Suppressor macrophage treated with lipopolysaccharide for 1 hour (primary cell): ENCODE measurements around the gene PCDHGA8.
"Not testable (repeated sequence)": the region's sequence is repeated elsewhere in the genome, so short reads cannot be mapped to it uniquely, and the experiment has no call there.

Experiments used
- DNase-seq, 3 donors: peaks; one replicate each; pipeline ENCODE4 v3.0.0-alpha.2; 2020 to 2022

PCDHGA8 gene

DNA sequence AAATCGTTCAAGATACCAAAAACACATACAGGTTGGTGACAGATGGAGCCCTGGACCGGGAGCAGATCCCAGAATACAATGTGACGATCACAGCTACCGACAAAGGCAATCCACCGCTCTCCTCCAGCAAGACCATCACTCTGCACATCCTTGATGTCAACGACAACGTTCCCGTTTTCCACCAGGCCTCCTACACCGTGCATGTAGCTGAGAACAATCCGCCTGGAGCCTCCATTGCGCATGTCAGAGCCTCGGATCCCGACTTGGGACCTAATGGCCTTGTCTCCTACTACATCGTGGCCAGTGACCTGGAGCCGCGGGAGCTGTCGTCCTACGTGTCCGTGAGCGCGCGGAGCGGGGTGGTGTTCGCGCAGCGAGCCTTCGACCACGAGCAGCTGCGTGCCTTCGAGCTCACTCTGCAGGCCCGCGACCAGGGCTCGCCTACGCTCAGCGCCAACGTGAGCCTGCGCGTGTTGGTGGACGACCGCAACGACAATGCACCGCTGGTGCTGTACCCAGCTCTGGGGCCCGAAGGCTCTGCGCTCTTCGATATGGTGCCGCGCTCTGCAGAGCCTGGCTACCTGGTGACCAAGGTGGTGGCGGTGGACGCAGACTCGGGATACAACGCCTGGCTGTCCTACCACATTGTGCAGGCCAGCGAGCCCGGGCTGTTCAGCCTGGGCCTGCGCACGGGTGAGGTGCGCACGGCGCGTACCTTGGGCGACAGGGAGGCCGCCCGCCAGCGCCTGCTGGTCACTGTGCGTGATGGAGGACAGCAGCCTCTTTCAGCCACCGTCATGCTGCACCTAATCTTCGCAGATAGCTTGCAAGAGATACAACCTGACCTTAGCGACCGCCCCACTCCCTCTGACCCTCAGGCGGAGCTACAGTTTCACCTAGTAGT, 20.6 kb upstream of the PCDHGA8 start:
- no peak for DNase-seq

DNA sequence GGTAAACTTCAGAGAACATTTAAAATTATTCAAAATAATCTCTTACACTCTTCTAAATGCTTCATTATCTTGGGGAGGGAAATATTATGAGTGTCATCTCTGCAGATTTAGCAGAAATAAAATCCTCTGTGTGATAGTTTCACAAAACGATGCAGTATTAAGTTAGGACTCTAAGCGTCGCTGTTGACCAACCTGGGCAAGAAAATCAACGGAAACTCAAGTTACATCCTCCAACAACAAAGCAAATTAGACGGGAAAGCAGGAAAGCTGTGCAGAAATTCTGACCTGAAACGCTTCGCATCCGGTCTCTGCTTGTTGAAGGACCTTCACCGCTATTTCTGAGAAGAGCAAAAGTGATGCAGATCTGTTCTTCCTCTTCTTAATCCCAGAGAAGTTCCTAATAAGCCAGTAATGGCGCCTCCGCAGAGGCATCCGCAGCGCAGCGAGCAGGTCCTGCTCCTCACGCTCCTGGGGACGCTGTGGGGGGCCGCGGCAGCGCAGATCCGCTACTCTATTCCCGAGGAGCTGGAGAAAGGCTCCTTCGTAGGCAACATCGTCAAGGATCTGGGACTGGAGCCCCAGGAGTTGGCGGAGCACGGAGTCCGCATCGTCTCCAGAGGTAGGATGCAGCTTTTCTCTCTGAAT, 18.6 kb upstream of the PCDHGA8 start, which contains the start of gene PCDHGA6:
TSS of gene PCDHGA6 (plus strand) at position 219 of the 645 bp plus-strand sequence. CDS start at position 412, 193 bp downstream.
- DNase-seq = no peak

DNA sequence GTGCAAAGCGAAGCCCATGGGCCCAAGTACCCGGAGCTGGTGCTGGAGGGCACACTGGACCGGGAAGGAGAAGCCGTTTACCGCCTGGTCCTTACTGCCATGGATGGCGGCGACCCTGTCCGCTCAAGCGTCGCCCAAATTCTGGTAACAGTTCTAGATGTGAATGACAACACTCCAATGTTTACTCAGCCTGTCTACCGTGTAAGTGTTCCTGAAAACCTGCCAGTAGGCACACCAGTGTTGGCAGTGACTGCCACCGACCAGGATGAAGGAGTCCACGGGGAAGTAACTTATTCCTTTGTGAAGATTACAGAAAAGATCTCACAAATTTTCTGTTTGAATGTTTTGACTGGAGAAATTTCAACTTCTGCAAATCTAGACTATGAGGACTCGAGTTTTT, 17.8 kb upstream of the PCDHGA8 start:
- DNase-seq = no peak

DNA sequence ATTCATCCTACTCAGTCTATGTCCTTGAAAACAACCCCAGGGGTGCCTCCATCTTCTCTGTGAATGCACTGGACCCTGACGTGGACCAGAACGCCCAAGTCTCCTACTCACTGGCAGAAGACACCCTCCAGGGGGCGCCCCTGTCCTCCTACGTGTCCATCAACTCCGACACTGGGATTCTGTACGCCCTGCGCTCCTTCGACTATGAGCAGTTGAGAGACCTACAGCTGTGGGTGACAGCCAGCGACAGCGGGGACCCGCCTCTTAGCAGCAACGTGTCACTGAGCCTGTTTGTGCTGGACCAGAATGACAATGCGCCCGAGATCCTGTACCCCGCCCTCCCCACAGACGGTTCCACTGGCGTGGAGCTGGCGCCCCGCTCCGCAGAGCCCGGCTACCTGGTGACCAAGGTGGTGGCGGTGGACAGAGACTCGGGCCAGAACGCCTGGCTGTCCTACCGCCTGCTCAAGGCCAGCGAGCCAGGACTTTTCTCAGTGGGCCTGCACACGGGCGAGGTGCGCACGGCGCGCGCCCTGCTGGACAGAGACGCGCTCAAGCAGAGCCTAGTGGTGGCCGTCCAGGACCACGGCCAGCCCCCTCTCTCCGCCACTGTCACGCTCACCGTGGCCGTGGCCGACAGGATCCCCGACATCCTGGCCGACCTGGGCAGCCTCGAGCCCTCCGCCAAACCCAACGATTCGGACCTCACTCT, 16.8 kb upstream of the PCDHGA8 start:
- not testable (repeated sequence) for DNase-seq

DNA sequence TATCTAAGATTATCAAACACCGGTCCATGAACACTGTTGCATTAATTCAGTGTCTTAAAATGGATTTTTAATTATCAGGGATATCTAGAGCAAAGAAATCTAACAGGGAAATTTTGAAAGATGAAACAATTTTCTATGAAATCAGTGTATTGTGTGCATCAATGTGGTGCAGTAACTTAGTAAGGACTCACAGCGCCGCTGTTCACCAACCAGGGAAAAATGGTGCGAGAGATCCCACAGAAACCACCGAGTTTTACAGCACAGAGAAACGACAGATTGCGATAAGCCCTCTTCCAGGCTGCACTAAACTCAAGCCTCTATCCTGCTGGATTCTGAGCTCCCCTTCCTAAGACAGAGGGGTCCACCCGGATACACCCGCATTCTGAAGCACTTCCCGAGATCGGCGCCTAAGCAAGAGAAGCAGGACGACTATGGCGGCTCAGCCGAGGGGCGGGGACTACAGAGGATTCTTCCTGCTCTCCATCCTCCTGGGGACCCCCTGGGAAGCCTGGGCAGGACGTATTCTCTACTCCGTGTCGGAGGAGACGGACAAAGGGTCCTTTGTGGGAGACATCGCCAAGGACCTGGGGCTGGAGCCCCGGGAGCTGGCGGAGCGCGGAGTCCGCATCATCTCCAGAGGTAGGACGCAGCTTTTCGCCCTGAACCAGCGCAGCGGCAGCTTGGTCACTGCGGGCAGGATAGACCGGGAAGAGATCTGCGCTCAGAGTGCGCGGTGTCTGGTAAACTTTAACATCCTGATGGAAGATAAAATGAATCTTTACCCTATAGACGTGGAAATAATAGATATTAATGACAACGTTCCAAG, 9.8 kb upstream of the PCDHGA8 start, which contains the start of gene PCDHGA7:
TSS of gene PCDHGA7 (plus strand) at position 274 of the 826 bp plus-strand sequence. CDS start at position 432, 158 bp downstream.
- DNase-seq = peak in 1 of 3 donors; percentile 7

DNA sequence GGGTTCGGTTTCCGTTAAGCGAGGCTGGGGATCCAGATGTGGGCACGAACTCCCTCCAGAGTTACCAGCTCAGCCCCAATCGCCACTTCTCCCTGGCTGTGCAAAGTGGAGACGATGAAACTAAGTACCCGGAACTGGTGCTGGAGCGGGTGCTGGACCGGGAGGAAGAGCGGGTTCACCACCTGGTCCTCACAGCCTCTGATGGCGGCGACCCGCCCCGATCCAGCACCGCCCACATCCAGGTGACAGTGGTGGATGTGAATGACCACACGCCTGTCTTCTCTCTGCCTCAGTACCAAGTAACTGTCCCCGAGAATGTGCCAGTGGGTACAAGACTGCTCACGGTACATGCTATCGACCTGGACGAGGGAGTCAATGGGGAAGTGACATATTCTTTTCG, 9.1 kb upstream of the PCDHGA8 start:
- no peak for DNase-seq

DNA sequence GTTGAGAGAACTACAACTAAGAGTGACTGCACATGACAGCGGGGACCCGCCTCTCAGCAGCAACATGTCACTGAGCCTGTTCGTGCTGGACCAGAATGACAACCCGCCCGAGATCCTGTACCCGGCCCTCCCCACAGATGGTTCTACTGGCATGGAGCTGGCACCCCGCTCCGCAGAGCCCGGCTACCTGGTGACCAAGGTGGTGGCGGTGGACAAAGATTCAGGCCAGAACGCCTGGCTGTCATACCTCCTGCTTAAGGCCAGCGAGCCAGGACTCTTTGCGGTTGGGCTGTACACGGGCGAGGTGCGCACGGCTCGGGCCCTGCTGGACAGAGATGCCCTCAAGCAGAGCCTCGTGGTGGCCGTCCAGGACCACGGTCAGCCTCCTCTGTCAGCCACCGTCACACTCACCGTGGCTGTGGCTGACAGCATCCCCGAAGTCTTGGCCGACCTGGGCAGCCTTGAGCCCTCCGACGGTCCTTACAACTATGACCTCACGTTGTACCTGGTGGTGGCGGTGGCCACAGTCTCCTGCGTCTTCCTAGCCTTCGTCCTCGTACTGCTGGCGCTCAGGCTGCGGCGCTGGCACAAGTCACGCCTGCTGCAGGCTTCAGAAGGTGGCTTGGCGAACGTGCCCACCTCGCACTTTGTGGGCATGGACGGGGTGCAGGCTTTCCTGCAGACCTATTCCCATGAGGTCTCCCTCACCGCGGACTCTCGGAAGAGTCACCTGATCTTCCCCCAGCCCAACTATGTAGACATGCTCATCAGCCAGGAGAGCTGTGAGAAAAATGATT, 7.8 kb upstream of the PCDHGA8 start:
- no peak for DNase-seq

DNA sequence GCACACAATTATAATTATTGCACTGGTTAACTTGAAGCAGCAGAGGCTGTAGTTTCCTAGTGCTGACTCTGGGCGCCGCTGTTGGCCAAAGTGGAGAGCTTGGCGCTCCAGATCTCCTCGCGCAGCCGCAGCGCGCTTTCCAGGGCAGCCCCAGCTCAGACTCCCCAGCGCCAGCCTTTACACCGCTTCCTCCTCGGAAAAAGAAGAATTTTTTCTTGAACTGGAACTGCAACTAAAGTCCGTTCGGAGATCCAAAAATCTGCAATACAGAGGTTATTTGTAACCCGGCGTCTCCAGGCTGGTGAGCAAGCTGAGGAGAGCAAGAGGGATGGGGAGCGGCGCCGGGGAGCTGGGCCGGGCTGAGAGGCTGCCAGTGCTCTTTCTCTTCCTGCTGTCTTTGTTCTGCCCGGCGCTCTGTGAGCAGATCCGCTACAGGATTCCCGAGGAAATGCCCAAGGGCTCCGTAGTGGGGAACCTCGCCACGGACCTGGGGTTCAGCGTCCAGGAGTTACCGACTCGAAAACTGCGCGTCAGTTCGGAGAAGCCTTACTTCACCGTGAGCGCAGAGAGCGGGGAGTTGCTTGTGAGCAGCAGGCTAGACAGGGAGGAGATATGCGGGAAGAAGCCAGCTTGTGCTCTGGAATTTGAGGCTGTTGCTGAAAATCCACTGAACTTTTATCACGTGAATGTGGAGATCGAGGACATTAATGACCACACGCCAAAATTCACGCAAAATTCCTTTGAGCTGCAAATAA, 4.7 kb upstream of the PCDHGA8 start, which contains the start of gene PCDHGB4:
TSS of gene PCDHGB4 (plus strand) at position 142 of the 755 bp plus-strand sequence. CDS start at position 329, 187 bp downstream.
- peak; percentile 43 to 60 (median 56) for DNase-seq

DNA sequence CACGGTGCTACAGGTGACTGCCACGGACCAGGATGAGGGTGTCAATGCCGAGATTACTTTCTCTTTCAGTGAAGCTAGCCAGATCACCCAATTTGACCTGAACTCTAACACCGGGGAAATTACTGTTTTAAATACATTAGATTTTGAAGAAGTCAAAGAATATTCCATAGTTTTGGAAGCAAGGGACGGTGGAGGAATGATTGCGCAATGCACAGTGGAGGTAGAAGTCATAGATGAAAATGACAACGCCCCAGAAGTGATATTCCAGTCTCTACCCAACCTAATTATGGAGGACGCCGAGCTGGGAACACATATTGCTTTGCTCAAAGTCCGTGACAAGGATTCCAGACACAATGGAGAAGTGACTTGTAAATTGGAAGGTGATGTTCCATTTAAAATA, 3.8 kb upstream of the PCDHGA8 start:
- DNase-seq = no peak

DNA sequence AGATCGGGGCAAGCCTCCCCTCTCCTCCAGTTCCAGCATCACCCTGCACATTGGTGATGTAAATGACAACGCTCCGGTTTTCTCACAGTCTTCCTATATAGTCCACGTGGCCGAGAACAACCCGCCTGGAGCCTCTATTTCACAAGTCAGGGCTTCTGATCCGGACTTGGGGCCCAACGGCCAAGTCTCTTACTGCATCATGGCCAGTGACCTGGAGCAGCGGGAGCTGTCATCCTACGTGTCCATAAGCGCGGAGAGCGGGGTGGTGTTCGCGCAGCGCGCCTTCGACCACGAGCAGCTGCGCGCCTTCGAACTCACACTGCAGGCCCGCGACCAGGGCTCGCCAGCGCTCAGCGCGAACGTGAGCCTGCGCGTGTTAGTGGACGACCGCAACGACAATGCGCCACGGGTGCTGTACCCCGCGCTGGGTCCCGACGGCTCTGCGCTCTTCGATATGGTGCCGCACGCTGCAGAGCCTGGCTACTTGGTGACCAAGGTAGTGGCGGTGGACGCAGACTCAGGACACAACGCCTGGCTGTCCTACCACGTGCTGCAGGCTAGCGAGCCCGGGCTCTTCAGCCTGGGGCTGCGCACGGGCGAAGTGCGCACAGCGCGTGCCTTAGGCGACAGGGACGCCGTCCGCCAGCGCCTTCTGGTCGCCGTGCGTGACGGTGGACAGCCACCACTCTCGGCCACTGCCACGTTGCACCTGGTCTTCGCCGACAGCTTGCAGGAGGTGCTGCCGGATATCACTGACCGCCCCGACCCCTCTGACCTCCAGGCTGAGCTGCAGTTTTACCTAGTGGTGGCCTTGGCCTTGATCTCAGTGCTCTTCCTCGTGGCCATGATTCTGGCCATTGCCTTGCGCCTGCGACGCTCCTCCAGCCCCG, 3.0 kb upstream of the PCDHGA8 start:
- DNase-seq = no peak

DNA sequence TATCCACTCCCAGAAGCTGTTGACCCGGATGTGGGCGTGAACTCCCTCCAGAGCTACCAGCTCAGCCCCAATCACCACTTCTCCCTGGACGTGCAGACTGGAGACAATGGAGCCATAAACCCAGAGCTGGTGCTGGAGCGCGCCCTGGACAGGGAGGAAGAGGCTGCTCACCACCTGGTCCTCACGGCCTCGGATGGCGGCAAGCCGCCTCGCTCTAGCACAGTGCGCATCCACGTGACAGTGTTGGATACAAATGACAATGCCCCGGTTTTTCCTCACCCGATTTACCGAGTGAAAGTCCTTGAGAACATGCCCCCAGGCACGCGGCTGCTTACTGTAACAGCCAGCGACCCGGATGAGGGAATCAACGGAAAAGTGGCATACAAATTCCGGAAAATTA, 834 bp downstream of the PCDHGA8 start:
- DNase-seq = no peak

DNA sequence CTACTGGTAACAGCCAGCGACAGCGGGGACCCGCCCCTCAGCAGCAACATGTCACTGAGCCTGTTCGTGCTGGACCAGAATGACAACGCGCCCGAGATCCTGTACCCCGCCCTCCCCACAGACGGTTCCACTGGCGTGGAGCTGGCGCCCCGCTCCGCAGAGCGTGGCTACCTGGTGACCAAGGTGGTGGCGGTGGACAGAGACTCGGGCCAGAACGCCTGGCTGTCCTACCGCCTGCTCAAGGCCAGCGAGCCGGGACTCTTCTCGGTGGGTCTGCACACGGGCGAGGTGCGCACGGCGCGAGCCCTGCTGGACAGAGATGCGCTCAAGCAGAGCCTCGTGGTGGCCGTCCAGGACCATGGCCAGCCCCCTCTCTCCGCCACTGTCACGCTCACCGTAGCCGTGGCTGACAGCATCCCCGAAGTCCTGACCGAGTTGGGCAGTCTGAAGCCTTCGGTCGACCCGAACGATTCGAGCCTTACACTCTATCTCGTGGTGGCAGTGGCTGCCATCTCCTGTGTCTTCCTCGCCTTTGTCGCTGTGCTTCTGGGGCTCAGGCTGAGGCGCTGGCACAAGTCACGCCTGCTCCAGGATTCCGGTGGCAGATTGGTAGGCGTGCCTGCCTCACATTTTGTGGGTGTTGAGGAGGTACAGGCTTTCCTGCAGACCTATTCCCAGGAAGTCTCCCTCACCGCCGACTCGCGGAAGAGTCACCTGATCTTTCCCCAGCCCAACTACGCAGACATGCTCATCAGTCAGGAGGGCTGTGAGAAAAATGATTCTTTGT, 2.2 kb downstream of the PCDHGA8 start:
- not testable (repeated sequence) for DNase-seq

DNA sequence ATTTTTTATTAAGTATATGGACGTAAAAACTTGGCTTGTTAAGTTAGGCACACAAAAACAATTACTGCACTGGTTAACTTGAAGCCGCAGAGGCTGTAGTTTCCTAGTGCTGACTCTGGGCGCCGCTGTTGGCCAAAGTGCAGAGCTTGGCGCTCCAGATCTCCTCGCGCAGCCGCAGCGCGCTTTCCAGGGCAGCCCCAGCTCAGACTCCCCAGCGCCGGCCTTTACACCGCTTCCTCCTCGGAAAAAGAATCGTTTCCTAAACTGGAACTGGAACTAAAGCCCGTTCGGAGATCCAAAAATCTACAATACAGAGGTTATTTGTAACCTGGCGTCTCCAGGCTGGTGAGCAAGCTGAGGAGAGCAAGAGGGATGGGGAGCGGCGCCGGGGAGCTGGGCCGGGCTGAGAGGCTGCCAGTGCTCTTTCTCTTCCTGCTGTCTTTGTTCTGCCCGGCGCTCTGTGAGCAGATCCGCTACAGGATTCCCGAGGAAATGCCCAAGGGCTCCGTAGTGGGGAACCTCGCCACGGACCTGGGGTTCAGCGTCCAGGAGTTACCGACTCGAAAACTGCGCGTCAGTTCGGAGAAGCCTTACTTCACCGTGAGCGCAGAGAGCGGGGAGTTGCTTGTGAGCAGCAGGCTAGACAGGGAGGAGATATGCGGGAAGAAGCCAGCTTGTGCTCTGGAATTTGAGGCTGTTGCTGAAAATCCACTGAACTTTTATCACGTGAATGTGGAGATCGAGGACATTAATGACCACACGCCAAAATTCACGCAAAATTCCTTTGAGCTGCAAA, 5.5 kb downstream of the PCDHGA8 start, which contains the start of gene PCDHGB5:
TSS of gene PCDHGB5 (plus strand) at position 192 of the 796 bp plus-strand sequence. CDS start at position 373, 181 bp downstream.
- peak; percentile 53 to 75 (median 72) for DNase-seq

DNA sequence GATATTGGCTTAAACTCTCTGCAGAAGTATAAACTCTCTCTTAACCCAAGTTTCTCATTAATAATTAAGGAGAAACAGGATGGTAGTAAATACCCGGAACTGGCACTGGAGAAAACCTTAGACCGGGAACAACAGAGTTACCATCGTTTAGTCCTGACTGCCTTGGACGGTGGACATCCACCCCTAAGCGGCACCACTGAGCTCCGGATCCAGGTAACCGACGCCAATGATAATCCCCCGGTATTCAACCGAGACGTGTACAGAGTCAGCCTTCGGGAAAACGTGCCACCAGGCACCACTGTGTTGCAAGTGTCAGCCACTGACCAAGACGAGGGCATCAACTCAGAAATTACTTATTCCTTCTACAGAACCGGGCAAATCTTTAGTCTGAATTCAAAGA, 6.2 kb downstream of the PCDHGA8 start:
- DNase-seq = no peak

DNA sequence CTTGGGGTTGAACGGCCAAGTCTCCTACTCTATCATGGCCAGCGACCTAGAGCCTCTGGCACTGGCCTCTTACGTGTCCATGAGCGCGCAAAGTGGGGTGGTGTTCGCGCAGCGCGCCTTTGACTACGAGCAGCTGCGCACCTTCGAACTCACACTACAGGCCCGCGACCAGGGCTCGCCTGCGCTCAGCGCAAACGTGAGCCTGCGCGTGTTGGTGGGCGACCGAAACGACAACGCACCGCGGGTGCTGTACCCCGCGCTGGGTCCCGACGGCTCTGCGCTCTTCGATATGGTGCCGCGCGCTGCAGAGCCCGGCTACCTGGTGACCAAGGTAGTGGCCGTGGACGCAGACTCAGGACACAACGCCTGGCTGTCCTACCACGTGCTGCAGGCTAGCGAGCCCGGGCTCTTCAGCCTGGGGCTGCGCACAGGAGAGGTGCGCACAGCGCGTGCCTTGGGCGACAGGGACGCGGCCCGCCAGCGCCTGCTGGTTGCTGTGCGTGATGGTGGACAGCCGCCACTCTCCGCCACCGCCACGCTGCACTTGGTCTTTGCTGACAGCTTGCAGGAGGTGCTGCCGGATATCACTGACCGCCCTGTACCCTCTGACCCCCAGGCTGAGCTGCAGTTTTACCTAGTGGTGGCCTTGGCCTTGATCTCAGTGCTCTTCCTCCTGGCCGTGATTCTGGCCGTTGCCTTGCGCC, 7.3 kb downstream of the PCDHGA8 start:
- no peak for DNase-seq

DNA sequence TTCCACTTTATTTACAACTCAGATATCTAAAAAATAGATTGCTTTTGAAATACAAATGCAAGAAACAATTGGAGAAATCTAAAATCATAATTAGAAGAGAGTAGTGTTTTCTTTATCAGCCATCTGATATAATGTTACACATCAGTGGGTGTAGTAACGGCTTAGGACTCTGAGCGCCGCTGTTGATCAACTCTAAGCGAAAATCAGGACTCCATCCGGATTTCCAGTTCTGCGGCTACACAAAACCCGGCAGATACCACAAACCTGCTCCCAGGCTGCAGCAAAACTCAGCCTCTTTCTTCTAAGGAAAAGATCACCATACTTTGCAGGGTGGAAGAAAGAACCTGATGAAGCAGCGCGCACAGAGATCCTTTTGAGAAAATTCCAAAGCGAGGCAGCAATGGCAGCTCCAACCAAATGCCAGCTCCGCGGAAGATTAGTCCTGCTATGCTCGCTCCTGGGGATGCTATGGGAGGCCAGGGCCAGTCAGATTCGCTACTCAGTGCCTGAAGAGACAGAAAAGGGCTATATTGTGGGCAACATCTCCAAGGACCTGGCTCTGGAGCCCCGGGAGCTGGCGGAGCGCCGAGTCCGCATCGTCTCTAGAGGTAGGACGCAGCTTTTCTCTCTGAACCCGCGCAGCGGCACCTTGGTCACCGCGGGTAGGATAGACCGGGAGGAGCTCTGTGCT, 10.3 kb downstream of the PCDHGA8 start, which contains the start of gene PCDHGA9:
TSS of gene PCDHGA9 (plus strand) at position 226 of the 691 bp plus-strand sequence. CDS start at position 401, 175 bp downstream.
- peak; percentile 34 to 47 (median 44) for DNase-seq
